ENCODE measurements around the gene MBD3. TPM values are rescaled to one million over a fixed set of nuclear protein-coding genes. Genes with fewer than 3 reads are reported as not detected.

The MBD3 gene
- total RNA-seq, 5 donors from 2014 or later (not counting 1 experiment from before 2014, with no cell fraction given), result 51.8 to 80.3 (median 75.5) TPM

- DNase-seq (no peak), ATAC-seq (replicated peaks in 1 of 4) (no peak)
- Mint-ChIP-seq H3K9me3 (no peaks in the 10 kb centered on the region), H3K4me3 (no peak overlapping the region), H3K36me3 (peaks cover 13% of the 10 kb centered on the region), H3K27ac (no peak overlapping the region), H3K27me3 (no peaks in the 10 kb centered on the region), H3K4me1 (peaks cover 0 to under 1% (median under 1%) of the 10 kb centered on the region in 3 donors)
- H3K4me1 ChIP-seq (ENCODE audit: control insufficient read depth in 1 of 2, extremely low read depth in 1 of 2, insufficient read depth in 2 of 2, low read length in 2 of 2), result peaks cover 0 to 6% of the 10 kb centered on the region in 2 experiments
- ChIA-PET POLR2A (no interaction called here), CTCF (no interaction called here)
- H3K27me3 ChIP-seq (replicated peaks in 1 of 2; ENCODE audit: control insufficient read depth in 2 of 2, extremely low read depth in 1 of 2, insufficient read depth in 2 of 2, low read length in 1 of 2), result no peaks in the 10 kb centered on the region
- no peaks in the 10 kb centered on the region for H3K9me3 ChIP-seq
- 90% methylated on average over 2 of the region's 11 CpGs for WGBS (ENCODE audit: insufficient coverage)
- H3K36me3 ChIP-seq (ENCODE audit: control insufficient read depth in 2 of 2, extremely low read depth in 1 of 2, insufficient read depth in 1 of 2, low read length in 1 of 2), result peaks cover 15 to 35% of the 10 kb centered on the region in 2 donors
- no peak overlapping the region for H3K27ac ChIP-seq (ENCODE audit: low read length)
- H3K4me3 ChIP-seq (ENCODE audit: control insufficient read depth in 1 of 2, extremely low read depth in 1 of 2, low read length in 1 of 2), result no peak overlapping the region
These were observed 40.7 kb upstream of the MBD3 start for GRCh38 chr19:1633269-1633826.

- ATAC-seq (replicated peaks in 1 of 4) (no peak), DNase-seq (no peak)
- peaks cover 15 to 30% of the 10 kb centered on the region in 2 donors for H3K36me3 ChIP-seq (ENCODE audit: control insufficient read depth in 2 of 2, extremely low read depth in 1 of 2, insufficient read depth in 1 of 2, low read length in 1 of 2)
- no peaks in the 10 kb centered on the region for H3K27me3 ChIP-seq (replicated peaks in 1 of 2; ENCODE audit: control insufficient read depth in 2 of 2, extremely low read depth in 1 of 2, insufficient read depth in 2 of 2, low read length in 1 of 2)
- H3K4me1 ChIP-seq (ENCODE audit: control insufficient read depth in 1 of 2, extremely low read depth in 1 of 2, insufficient read depth in 2 of 2, low read length in 2 of 2), result peaks cover 0 to 6% of the 10 kb centered on the region in 2 experiments
- no peak overlapping the region for H3K27ac ChIP-seq (ENCODE audit: low read length)
- H3K36me3 Mint-ChIP-seq, result peaks cover 13% of the 10 kb centered on the region
- H3K4me3 Mint-ChIP-seq, result no peak overlapping the region
- H3K4me1 Mint-ChIP-seq, result no peaks in the 10 kb centered on the region
- no peaks in the 10 kb centered on the region for H3K9me3 ChIP-seq
- H3K27me3 Mint-ChIP-seq, result no peaks in the 10 kb centered on the region
- no peaks in the 10 kb centered on the region for H3K9me3 Mint-ChIP-seq
- H3K4me3 ChIP-seq (ENCODE audit: control insufficient read depth in 1 of 2, extremely low read depth in 1 of 2, low read length in 1 of 2), result no peak overlapping the region
- H3K27ac Mint-ChIP-seq, result no peak overlapping the region
- ChIA-PET CTCF (no interaction called here), POLR2A (interaction anchor here in 1 of 2 donors (0.7 kb wide), 1 partner anchor 25 kb away, joined by 3 read pairs; no protein-coding TSS in a partner anchor)
- WGBS (ENCODE audit: insufficient coverage), result 96% methylated on average over 22 of the region's 26 CpGs
These were observed 40.0 kb upstream of the MBD3 start for GRCh38 chr19:1632462-1633268.

GRCh38 chr19:1631557-1632100, 39.0 kb upstream of the MBD3 start:
- Histone ChIP-seq H3K4me1 (ENCODE audit: control insufficient read depth in 1 of 2, extremely low read depth in 1 of 2, insufficient read depth in 2 of 2, low read length in 2 of 2) (peaks cover 0 to 6% of the 10 kb centered on the region in 2 experiments), H3K36me3 (ENCODE audit: control insufficient read depth in 2 of 2, extremely low read depth in 1 of 2, insufficient read depth in 1 of 2, low read length in 1 of 2) (peaks cover 15 to 25% of the 10 kb centered on the region in 2 donors), H3K27ac (ENCODE audit: low read length) (no peak overlapping the region), H3K4me3 (ENCODE audit: control insufficient read depth in 1 of 2, extremely low read depth in 1 of 2, low read length in 1 of 2) (no peak overlapping the region), H3K9me3 (no peaks in the 10 kb centered on the region), H3K27me3 (replicated peaks in 1 of 2; ENCODE audit: control insufficient read depth in 2 of 2, extremely low read depth in 1 of 2, insufficient read depth in 2 of 2, low read length in 1 of 2) (no peaks in the 10 kb centered on the region)
- WGBS (ENCODE audit: insufficient coverage), result 95% methylated on average over 30 of the region's 31 CpGs
- Mint-ChIP-seq H3K36me3 (peaks cover 13% of the 10 kb centered on the region), H3K27ac (no peak overlapping the region), H3K27me3 (no peaks in the 10 kb centered on the region), H3K4me3 (no peak overlapping the region), H3K9me3 (no peaks in the 10 kb centered on the region), H3K4me1 (no peaks in the 10 kb centered on the region)
- ATAC-seq (replicated peaks in 1 of 4) (no peak), DNase-seq (no peak)
- ChIA-PET POLR2A (interaction anchor here in 1 of 2 donors (0.7 kb wide), 1 partner anchor 24 kb away, joined by 3 read pairs; no protein-coding TSS in a partner anchor), CTCF (no interaction called here)

GRCh38 chr19:1630811-1631210, 38.1 kb upstream of the MBD3 start:
- ChIA-PET CTCF (no interaction called here), POLR2A (no interaction called here)
- H3K9me3 ChIP-seq, result no peaks in the 10 kb centered on the region
- peaks cover 14% of the 10 kb centered on the region for H3K36me3 Mint-ChIP-seq
- no peak overlapping the region for H3K4me3 Mint-ChIP-seq
- H3K4me1 Mint-ChIP-seq, result no peaks in the 10 kb centered on the region
- H3K36me3 ChIP-seq (ENCODE audit: control insufficient read depth in 2 of 2, extremely low read depth in 1 of 2, insufficient read depth in 1 of 2, low read length in 1 of 2), result peaks cover 16 to 26% of the 10 kb centered on the region in 2 donors
- DNase-seq (no peak), ATAC-seq (replicated peaks in 1 of 4) (no peak)
- H3K4me3 ChIP-seq (ENCODE audit: control insufficient read depth in 1 of 2, extremely low read depth in 1 of 2, low read length in 1 of 2), result no peak overlapping the region
- no peak overlapping the region for H3K27ac Mint-ChIP-seq
- H3K27ac ChIP-seq (ENCODE audit: low read length), result no peak overlapping the region
- no peaks in the 10 kb centered on the region for H3K27me3 Mint-ChIP-seq
- H3K27me3 ChIP-seq (replicated peaks in 1 of 2; ENCODE audit: control insufficient read depth in 2 of 2, extremely low read depth in 1 of 2, insufficient read depth in 2 of 2, low read length in 1 of 2), result no peaks in the 10 kb centered on the region
- H3K4me1 ChIP-seq (ENCODE audit: control insufficient read depth in 1 of 2, extremely low read depth in 1 of 2, insufficient read depth in 2 of 2, low read length in 2 of 2), result peaks cover 0 to 6% of the 10 kb centered on the region in 2 experiments
- H3K9me3 Mint-ChIP-seq, result no peaks in the 10 kb centered on the region
- WGBS (ENCODE audit: insufficient coverage), result 96% methylated on average over 15 of the region's 17 CpGs

- WGBS (ENCODE audit: insufficient coverage), result 96% methylated on average over 16 of the region's 20 CpGs
- Mint-ChIP-seq H3K9me3 (no peaks in the 10 kb centered on the region), H3K27me3 (no peaks in the 10 kb centered on the region), H3K27ac (no peak overlapping the region), H3K4me3 (no peak overlapping the region), H3K36me3 (peaks cover 6% of the 10 kb centered on the region), H3K4me1 (no peaks in the 10 kb centered on the region)
- CTCF ChIA-PET, result no interaction called here
- no peak overlapping the region for H3K27ac ChIP-seq (ENCODE audit: low read length)
- no peak for DNase-seq
- no peak for ATAC-seq (replicated peaks in 1 of 4)
- H3K36me3 ChIP-seq (ENCODE audit: control insufficient read depth in 2 of 2, extremely low read depth in 1 of 2, insufficient read depth in 1 of 2, low read length in 1 of 2), result peaks cover 19 to 30% of the 10 kb centered on the region in 2 donors
- no peak overlapping the region for H3K4me3 ChIP-seq (ENCODE audit: control insufficient read depth in 1 of 2, extremely low read depth in 1 of 2, low read length in 1 of 2)
- POLR2A ChIA-PET, result no interaction called here
- H3K9me3 ChIP-seq, result no peaks in the 10 kb centered on the region
- no peaks in the 10 kb centered on the region for H3K27me3 ChIP-seq (replicated peaks in 1 of 2; ENCODE audit: control insufficient read depth in 2 of 2, extremely low read depth in 1 of 2, insufficient read depth in 2 of 2, low read length in 1 of 2)
- peaks cover 0 to 6% of the 10 kb centered on the region in 2 experiments for H3K4me1 ChIP-seq (ENCODE audit: control insufficient read depth in 1 of 2, extremely low read depth in 1 of 2, insufficient read depth in 2 of 2, low read length in 2 of 2)
These were observed 37.3 kb upstream of the MBD3 start for GRCh38 chr19:1630012-1630411.

GRCh38 chr19:1629256-1629808, 36.7 kb upstream of the MBD3 start:
- no peaks in the 10 kb centered on the region for H3K27me3 ChIP-seq (replicated peaks in 1 of 2; ENCODE audit: control insufficient read depth in 2 of 2, extremely low read depth in 1 of 2, insufficient read depth in 2 of 2, low read length in 1 of 2)
- ChIA-PET POLR2A (no interaction called here), CTCF (no interaction called here)
- no peak overlapping the region for H3K4me3 Mint-ChIP-seq
- no peaks in the 10 kb centered on the region for H3K27me3 Mint-ChIP-seq
- no peaks in the 10 kb centered on the region for H3K9me3 ChIP-seq
- peaks cover 11% of the 10 kb centered on the region for H3K36me3 Mint-ChIP-seq
- ATAC-seq (replicated peaks in 1 of 4), result no peak
- no peak overlapping the region for H3K27ac Mint-ChIP-seq
- no peak overlapping the region for H3K27ac ChIP-seq (ENCODE audit: low read length)
- no peak overlapping the region for H3K4me3 ChIP-seq (ENCODE audit: control insufficient read depth in 1 of 2, extremely low read depth in 1 of 2, low read length in 1 of 2)
- H3K4me1 ChIP-seq (ENCODE audit: control insufficient read depth in 1 of 2, extremely low read depth in 1 of 2, insufficient read depth in 2 of 2, low read length in 2 of 2), result peaks cover 0 to 6% of the 10 kb centered on the region in 2 experiments
- H3K4me1 Mint-ChIP-seq, result peaks cover 0 to 3% (median 0%) of the 10 kb centered on the region in 3 donors
- no peaks in the 10 kb centered on the region for H3K9me3 Mint-ChIP-seq
- H3K36me3 ChIP-seq (ENCODE audit: control insufficient read depth in 2 of 2, extremely low read depth in 1 of 2, insufficient read depth in 1 of 2, low read length in 1 of 2), result peaks cover 15 to 34% of the 10 kb centered on the region in 2 donors
- DNase-seq, result no peak
- WGBS (ENCODE audit: insufficient coverage), result 98% methylated on average over 18 of the region's 24 CpGs

Measured in T-cell (primary cell).